ENCODE measurements around the gene JARID2.

Gene JARID2

GRCh38 chr6:15560713-15561112 lies 314.8 kb downstream of the JARID2 start:
- Mint-ChIP-seq H3K27ac (no peak overlapping the region), H3K4me1 (ENCODE audit: low read depth in 2 of 2) (peaks cover 6 to 18% of the 10 kb centered on the region in 2 donors), H3K9me3 (no peaks in the 10 kb centered on the region), H3K36me3 (ENCODE audit: insufficient read depth) (no peaks in the 10 kb centered on the region), H3K27me3 (no peaks in the 10 kb centered on the region), H3K4me3 (no peak overlapping the region)
- ATAC-seq (replicated peaks) (no peak), DNase-seq (no peak)

GRCh38 chr6:15561447-15562199 lies 315.8 kb downstream of the JARID2 start:
- H3K9me3 Mint-ChIP-seq, result no peaks in the 10 kb centered on the region
- no peak overlapping the region for H3K27ac Mint-ChIP-seq
- H3K27me3 Mint-ChIP-seq, result no peaks in the 10 kb centered on the region
- no peak for DNase-seq
- H3K36me3 Mint-ChIP-seq (ENCODE audit: insufficient read depth), result no peaks in the 10 kb centered on the region
- no peak overlapping the region for H3K4me3 Mint-ChIP-seq
- ATAC-seq (replicated peaks), result no peak
- H3K4me1 Mint-ChIP-seq (ENCODE audit: low read depth in 2 of 2), result peaks cover 6 to 14% of the 10 kb centered on the region in 2 donors

GRCh38 chr6:15562977-15563376 lies 317.1 kb downstream of the JARID2 start:
- Mint-ChIP-seq H3K36me3 (ENCODE audit: insufficient read depth) (no peaks in the 10 kb centered on the region), H3K27me3 (no peaks in the 10 kb centered on the region), H3K4me3 (no peak overlapping the region), H3K4me1 (ENCODE audit: low read depth in 2 of 2) (peaks cover 3 to 9% of the 10 kb centered on the region in 2 donors), H3K9me3 (no peaks in the 10 kb centered on the region), H3K27ac (no peak overlapping the region)
- DNase-seq, result no peak
- no peak for ATAC-seq (replicated peaks)

GRCh38 chr6:15569035-15569995 lies 323.4 kb downstream of the JARID2 start:
- Mint-ChIP-seq H3K27me3 (no peaks in the 10 kb centered on the region), H3K4me3 (no peak overlapping the region), H3K4me1 (ENCODE audit: low read depth in 2 of 2) (peaks cover 16 to 21% of the 10 kb centered on the region in 2 donors), H3K27ac (no peak overlapping the region), H3K9me3 (no peaks in the 10 kb centered on the region), H3K36me3 (ENCODE audit: insufficient read depth) (no peaks in the 10 kb centered on the region)
- ATAC-seq (replicated peaks) (no peak), DNase-seq (no peak)

GRCh38 chr6:15570171-15570570 lies 324.3 kb downstream of the JARID2 start:
- ATAC-seq (replicated peaks), result no peak
- Mint-ChIP-seq H3K27me3 (no peaks in the 10 kb centered on the region), H3K9me3 (no peaks in the 10 kb centered on the region), H3K4me1 (ENCODE audit: low read depth in 2 of 2) (peaks cover 16 to 26% of the 10 kb centered on the region in 2 donors), H3K36me3 (ENCODE audit: insufficient read depth) (no peaks in the 10 kb centered on the region), H3K4me3 (no peak overlapping the region), H3K27ac (no peak overlapping the region)
- DNase-seq, result no peak
